Gastroesophageal sphincter (tissue), 3 donors: ENCODE results near the gene PPP2R3B.

Experiments
- CTCF ChIP-seq, 4 experiments: fragments of 200-600 bp in 2 of 4; fragments of 450-650 bp in 2 of 4; sonication (generic) in 1 of 4; IDR thresholded peaks; one replicate each; pipeline ENCODE4 v1.5.1; 2017 to 2019; ENCODE audit warnings: antibody characterized with exemption in 4 of 4, mild to moderate bottlenecking in 2 of 4, moderate library complexity in 2 of 4
- POLR2A ChIP-seq, 2 donors: fragments of 450-650 bp; IDR thresholded peaks; one replicate each; pipeline ENCODE4 v1.6.1; 2017; ENCODE audit warnings: antibody characterized with exemption in 2 of 2, mild to moderate bottlenecking in 2 of 2, moderate library complexity in 1 of 2
- POLR2AphosphoS5 ChIP-seq: sonication (generic); formaldehyde crosslinking; IDR thresholded peaks from one replicate; pipeline ENCODE4 v1.6.1; 2017; ENCODE audit warnings: antibody characterized with exemption

GRCh38 chrX:292900-293897 lies 93.5 kb downstream of the PPP2R3B start:
- no peak for TF ChIP-seq POLR2AphosphoS5
- no peak for TF ChIP-seq CTCF (IDR thresholded peaks at IDR 0.05)
- TF ChIP-seq POLR2A (IDR thresholded peaks at IDR 0.05), result no peak
